Suprapubic skin (tissue), 4 donors: Measurements from ENCODE around the gene IQCE. TPM values are rescaled to one million over a fixed set of nuclear protein-coding genes. Genes with fewer than 3 reads are reported as not detected.

Source experiments
- DNase-seq, 2 donors: peaks; one replicate each; pipeline ENCODE4 v3.0.0-alpha.2; 2019; ENCODE audit warnings: low spot score in 2 of 2
- H3K27ac ChIP-seq: fragments of 200-600 bp; sonication (generic); one replicate; pipeline ENCODE4 v1.5.1; 2019
- H3K27me3 ChIP-seq: fragments of 200-600 bp; sonication (generic); one replicate; pipeline ENCODE4 v1.5.1; 2019
- H3K36me3 ChIP-seq: fragments of 200-600 bp; sonication (generic); one replicate; pipeline ENCODE4 v1.5.1; 2019
- H3K4me1 ChIP-seq: fragments of 200-600 bp; sonication (generic); one replicate; pipeline ENCODE4 v1.5.1; 2019
- H3K4me3 ChIP-seq: fragments of 200-600 bp; sonication (generic); one replicate; pipeline ENCODE4 v1.5.1; 2019; ENCODE audit warnings: mild to moderate bottlenecking
- H3K9me3 ChIP-seq: fragments of 200-600 bp; sonication (generic); one replicate; pipeline ENCODE4 v1.5.1; 2019
- CTCF ChIP-seq, 2 donors: fragments of 200-600 bp in 1 of 2; fragments of 450-650 bp in 1 of 2; sonication (generic) in 1 of 2; IDR thresholded peaks; one replicate each; pipeline ENCODE4 v1.5.1; 2016 to 2019; ENCODE audit warnings: antibody characterized with exemption in 2 of 2, mild to moderate bottlenecking in 1 of 2, moderate library complexity in 1 of 2
- EP300 ChIP-seq: sonication (generic); formaldehyde crosslinking; IDR thresholded peaks from one replicate; pipeline ENCODE4 v1.6.1; 2017; ENCODE audit warnings: antibody characterized with exemption
- POLR2A ChIP-seq, 2 donors: fragments of 450-650 bp; IDR thresholded peaks; one replicate each; pipeline ENCODE4 v1.6.1; 2017; ENCODE audit warnings: antibody characterized with exemption in 2 of 2, mild to moderate bottlenecking in 2 of 2, moderate library complexity in 2 of 2
- POLR2AphosphoS5 ChIP-seq, 3 donors: sonication (generic); formaldehyde crosslinking; IDR thresholded peaks; one replicate each; pipeline ENCODE4 v1.6.1; 2017; ENCODE audit warnings: antibody characterized with exemption in 3 of 3
- WGBS: methylation state at CpG from one replicate; pipeline ENCODE4 v1.1.5; 2018; 5-methylcytosine and 5-hydroxymethylcytosine counted together
- total RNA-seq, 4 donors: library from RNA; depleted of rRNA; stranded (reverse); fragments of >200 nt; gene quantifications; one replicate each; pipeline ENCODE4 v1.1.0, GENCODE V29; 2016

IQCE gene
- total RNA-seq, 4 donors from 2014 or later, result 10.1 to 18.8 (median 15.7) TPM

- Histone ChIP-seq H3K27me3 (no peaks in the 10 kb centered on the region), H3K36me3 (no peaks in the 10 kb centered on the region), H3K9me3 (no peaks in the 10 kb centered on the region), H3K4me3 (no peak overlapping the region), H3K4me1 (peaks cover 42% of the 10 kb centered on the region), H3K27ac (no peak overlapping the region)
- no peak for DNase-seq
- 75% methylated on average over 9 of the region's 11 CpGs for WGBS
- TF ChIP-seq POLR2A (IDR thresholded peaks at IDR 0.05) (no peak), EP300 (no peak), CTCF (IDR thresholded peaks at IDR 0.05) (no peak), POLR2AphosphoS5 (IDR thresholded peaks at IDR 0.05) (no peak)
Observed at GRCh38 chr7:2611401-2611800, 52.6 kb downstream of the IQCE start.

- 96% methylated on average over 10 of the region's 10 CpGs for WGBS
- no peak for TF ChIP-seq POLR2A (IDR thresholded peaks at IDR 0.05)
- TF ChIP-seq CTCF (IDR thresholded peaks at IDR 0.05), result no peak
- TF ChIP-seq EP300, result no peak
- TF ChIP-seq POLR2AphosphoS5 (IDR thresholded peaks at IDR 0.05), result no peak
- DNase-seq, result no peak
Observed at GRCh38 chr7:2611922-2612321, 53.1 kb downstream of the IQCE start.

GRCh38 chr7:2612445-2613097 is 53.8 kb downstream of the IQCE start:
- 77% methylated on average over 15 of the region's 15 CpGs for WGBS
- peaks cover 43% of the 10 kb centered on the region for H3K4me1 ChIP-seq
- no peak for DNase-seq
- no peak overlapping the region for H3K4me3 ChIP-seq
- H3K27ac ChIP-seq, result no peak overlapping the region
- no peaks in the 10 kb centered on the region for H3K27me3 ChIP-seq
- no peaks in the 10 kb centered on the region for H3K9me3 ChIP-seq
- no peak for TF ChIP-seq CTCF (IDR thresholded peaks at IDR 0.05)
- TF ChIP-seq EP300, result no peak
- no peak for TF ChIP-seq POLR2A (IDR thresholded peaks at IDR 0.05)
- no peak for TF ChIP-seq POLR2AphosphoS5 (IDR thresholded peaks at IDR 0.05)
- no peaks in the 10 kb centered on the region for H3K36me3 ChIP-seq

More at GRCh38 chr7:2611922-2612321, 53.1 kb downstream of the IQCE start:
- Histone ChIP-seq H3K4me3 (no peak overlapping the region), H3K27ac (no peak overlapping the region), H3K27me3 (no peaks in the 10 kb centered on the region), H3K4me1 (peaks cover 42% of the 10 kb centered on the region), H3K9me3 (no peaks in the 10 kb centered on the region), H3K36me3 (no peaks in the 10 kb centered on the region)

- TF ChIP-seq EP300, result no peak
- no peak for TF ChIP-seq CTCF (IDR thresholded peaks at IDR 0.05)
- Histone ChIP-seq H3K4me3 (no peak overlapping the region), H3K27me3 (no peaks in the 10 kb centered on the region), H3K36me3 (no peaks in the 10 kb centered on the region), H3K9me3 (no peaks in the 10 kb centered on the region), H3K27ac (peak overlapping the region; percentile 71), H3K4me1 (peaks cover 43% of the 10 kb centered on the region)
- 76% methylated on average over 17 of the region's 19 CpGs for WGBS
- DNase-seq, result no peak
Observed at GRCh38 chr7:2613098-2613930, 54.5 kb downstream of the IQCE start.

- H3K4me1 ChIP-seq, result peaks cover 43% of the 10 kb centered on the region
- 47% methylated on average over 22 of the region's 22 CpGs for WGBS
- H3K27me3 ChIP-seq, result no peaks in the 10 kb centered on the region
Observed at GRCh38 chr7:2613931-2614600, 55.3 kb downstream of the IQCE start.

More at GRCh38 chr7:2613931-2614600, 55.3 kb downstream of the IQCE start:
- H3K4me3 ChIP-seq, result peak overlapping the region; percentile 20
- H3K9me3 ChIP-seq, result no peaks in the 10 kb centered on the region
- peak overlapping the region; percentile 71 for H3K27ac ChIP-seq
- no peak for DNase-seq
- no peak for TF ChIP-seq CTCF (IDR thresholded peaks at IDR 0.05)
- TF ChIP-seq POLR2AphosphoS5 (IDR thresholded peaks at IDR 0.05), result no peak
- TF ChIP-seq POLR2A (IDR thresholded peaks at IDR 0.05), result no peak
- TF ChIP-seq EP300, result no peak
- H3K36me3 ChIP-seq, result no peaks in the 10 kb centered on the region
